ENCODE results near the gene HNRNPUL1. TPM values are rescaled to one million over a fixed set of nuclear protein-coding genes. Genes with fewer than 3 reads are reported as not detected.

Gene HNRNPUL1
- total RNA-seq, 4 donors from 2014 or later: 130 to 196 (median 152) TPM

- WGBS, 2 donors: 0% methylated on average over 45 to 46 of the region's 46 CpGs
- peak; percentile 63 to 93 for DNase-seq (ENCODE audit: low spot score in 2 of 2)
- no peak for TF ChIP-seq CTCF (IDR thresholded peaks at IDR 0.05)
- peak in 1 of 2 donors; percentile 65 for TF ChIP-seq POLR2A (IDR thresholded peaks at IDR 0.05)
- intact Hi-C loops (cut with DNase I; ENCODE audit: low total_unique reads): loop anchor here (5.0 kb wide), 1 partner anchor 61 kb away; no protein-coding TSS in a partner anchor
- H3K4me3 ChIP-seq (ENCODE audit: low read depth, poor library complexity, severe bottlenecking): peak overlapping the region; percentile 45
Observed at GRCh38 chr19:41263042-41263849, 926 bp upstream of the HNRNPUL1 start.

GRCh38 chr19:41264581-41265394 is 616 bp downstream of the HNRNPUL1 start:
- peak; percentile 39 to 91 for DNase-seq (ENCODE audit: low spot score in 2 of 2)
- H3K4me3 ChIP-seq (ENCODE audit: low read depth, poor library complexity, severe bottlenecking): peak overlapping the region; percentile 86
- 0 to 1% methylated on average over 18 to 57 of the region's 75 CpGs for WGBS, 2 donors
- TF ChIP-seq POLR2A (IDR thresholded peaks at IDR 0.05) (no peak), CTCF (IDR thresholded peaks at IDR 0.05) (no peak)
- intact Hi-C loops (cut with DNase I; ENCODE audit: low total_unique reads): loop anchor here (5.0 kb wide), 1 partner anchor 62 kb away; no protein-coding TSS in a partner anchor

- whole genome bisulfite sequencing, 2 donors: 7 to 8% methylated on average over 17 of the region's 17 CpGs
- peak overlapping the region; percentile 86 for H3K4me3 ChIP-seq (ENCODE audit: low read depth, poor library complexity, severe bottlenecking)
- TF ChIP-seq POLR2A (IDR thresholded peaks at IDR 0.05) (no peak), CTCF (IDR thresholded peaks at IDR 0.05) (no peak)
- no peak for DNase-seq (ENCODE audit: low spot score in 2 of 2)
- intact Hi-C loops (cut with DNase I; ENCODE audit: low total_unique reads): no loop called here
Observed at GRCh38 chr19:41265395-41266153, 1.4 kb downstream of the HNRNPUL1 start.

GRCh38 chr19:41269055-41269454 is 4.9 kb downstream of the HNRNPUL1 start:
- H3K4me3 ChIP-seq (ENCODE audit: low read depth, poor library complexity, severe bottlenecking): no peak overlapping the region
- WGBS, 2 donors: 86 to 94% methylated on average over 2 of the region's 2 CpGs
- no peak for DNase-seq (ENCODE audit: low spot score in 2 of 2)
- TF ChIP-seq CTCF (IDR thresholded peaks at IDR 0.05) (no peak), POLR2A (IDR thresholded peaks at IDR 0.05) (no peak)
- intact Hi-C loops (cut with DNase I; ENCODE audit: low total_unique reads): no loop called here

- no peak overlapping the region for H3K4me3 ChIP-seq (ENCODE audit: low read depth, poor library complexity, severe bottlenecking)
- 92 to 93% methylated on average over 5 of the region's 5 CpGs for WGBS, 2 donors
- intact Hi-C loops (cut with DNase I; ENCODE audit: low total_unique reads): no loop called here
- TF ChIP-seq CTCF (IDR thresholded peaks at IDR 0.05) (no peak), POLR2A (IDR thresholded peaks at IDR 0.05) (no peak)
- DNase-seq (ENCODE audit: low spot score in 2 of 2): no peak
Observed at GRCh38 chr19:41269571-41269970, 5.4 kb downstream of the HNRNPUL1 start.
